ENCODE measurements around the gene POLR2A. TPM values are rescaled to one million over a fixed set of nuclear protein-coding genes. Genes with fewer than 3 reads are reported as not detected.
"Not testable (repeated sequence)": the region's sequence is repeated elsewhere in the genome, so short reads cannot be mapped to it uniquely, and the experiment has no call there.

POLR2A gene
- total RNA-seq, 1 donor from 2014 or later, result 105 TPM

DNA sequence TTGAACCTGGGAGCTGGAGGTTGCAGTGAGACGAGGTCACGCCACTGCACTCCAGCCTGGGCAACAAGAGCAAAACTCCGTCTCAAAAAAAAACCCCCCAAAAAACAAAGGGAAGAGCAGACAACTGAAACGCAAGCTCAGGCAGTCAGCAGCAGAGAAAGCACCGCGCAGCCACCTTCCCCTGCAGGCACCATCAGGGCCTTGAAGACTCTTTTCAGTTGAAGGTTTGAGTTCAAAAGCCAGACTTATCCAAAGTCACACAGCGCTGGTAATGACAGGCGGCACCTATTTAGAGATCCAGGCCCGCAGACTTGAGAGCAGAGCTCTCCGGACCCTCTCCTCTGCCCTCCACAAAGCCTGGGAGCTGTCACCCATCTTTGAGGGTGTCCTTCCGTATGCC, 15.9 kb upstream of the POLR2A start:
- TF ChIP-seq, protein P1, sequence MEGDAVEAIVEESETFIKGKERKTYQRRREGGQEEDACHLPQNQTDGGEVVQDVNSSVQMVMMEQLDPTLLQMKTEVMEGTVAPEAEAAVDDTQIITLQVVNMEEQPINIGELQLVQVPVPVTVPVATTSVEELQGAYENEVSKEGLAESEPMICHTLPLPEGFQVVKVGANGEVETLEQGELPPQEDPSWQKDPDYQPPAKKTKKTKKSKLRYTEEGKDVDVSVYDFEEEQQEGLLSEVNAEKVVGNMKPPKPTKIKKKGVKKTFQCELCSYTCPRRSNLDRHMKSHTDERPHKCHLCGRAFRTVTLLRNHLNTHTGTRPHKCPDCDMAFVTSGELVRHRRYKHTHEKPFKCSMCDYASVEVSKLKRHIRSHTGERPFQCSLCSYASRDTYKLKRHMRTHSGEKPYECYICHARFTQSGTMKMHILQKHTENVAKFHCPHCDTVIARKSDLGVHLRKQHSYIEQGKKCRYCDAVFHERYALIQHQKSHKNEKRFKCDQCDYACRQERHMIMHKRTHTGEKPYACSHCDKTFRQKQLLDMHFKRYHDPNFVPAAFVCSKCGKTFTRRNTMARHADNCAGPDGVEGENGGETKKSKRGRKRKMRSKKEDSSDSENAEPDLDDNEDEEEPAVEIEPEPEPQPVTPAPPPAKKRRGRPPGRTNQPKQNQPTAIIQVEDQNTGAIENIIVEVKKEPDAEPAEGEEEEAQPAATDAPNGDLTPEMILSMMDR (IDR thresholded peaks at IDR 0.05), result no peak
- H3K36me3 ChIP-seq, result peaks cover 27% of the 10 kb centered on the region
- ATAC-seq (no peak), DNase-seq (no peak)
- no peak overlapping the region for H3K4me3 ChIP-seq
- no peak overlapping the region for H3K27ac ChIP-seq
- H3K4me1 ChIP-seq, result peaks cover 17% of the 10 kb centered on the region
- no peaks in the 10 kb centered on the region for H3K27me3 ChIP-seq
- intact Hi-C loops (cut with DNase I), result no loop called here
- H3K9me3 ChIP-seq, result no peaks in the 10 kb centered on the region

DNA sequence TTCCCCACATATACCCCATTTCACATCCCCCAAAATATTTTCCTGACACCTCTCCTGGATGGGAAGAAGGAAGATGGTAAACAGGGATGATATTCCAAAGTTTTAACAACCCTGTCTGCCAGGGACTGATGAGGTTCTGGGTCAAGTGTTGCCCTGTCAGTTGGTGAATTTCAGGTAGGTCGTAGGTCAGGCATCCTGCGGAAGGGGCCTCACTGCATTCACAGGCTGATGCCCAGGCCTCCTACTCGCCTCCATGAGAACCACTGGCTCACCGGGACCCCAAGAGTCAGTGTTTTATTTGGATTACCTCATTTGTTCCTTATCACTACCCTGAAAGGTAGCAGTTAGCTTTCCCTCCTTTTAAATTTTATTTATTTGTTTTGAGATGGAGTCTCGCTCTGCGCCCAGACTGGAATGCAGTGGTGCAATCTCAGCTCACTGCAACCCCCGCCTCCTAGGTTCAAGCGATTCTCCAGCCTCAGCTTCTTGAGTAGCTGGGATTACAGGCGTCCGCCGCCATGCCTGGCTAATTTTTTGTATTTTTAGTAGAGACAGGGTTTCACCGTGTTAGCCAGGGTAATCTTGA, 15.3 kb upstream of the POLR2A start:
- Histone ChIP-seq H3K36me3 (peaks cover 21% of the 10 kb centered on the region), H3K27ac (peak overlapping the region; percentile 51), H3K9me3 (no peaks in the 10 kb centered on the region), H3K4me3 (no peak overlapping the region), H3K4me1 (peaks cover 17% of the 10 kb centered on the region), H3K27me3 (no peaks in the 10 kb centered on the region)
- DNase-seq, result no peak
- intact Hi-C loops (cut with DNase I), result no loop called here
- no peak for ATAC-seq
- TF ChIP-seq, protein P1 (IDR thresholded peaks at IDR 0.05), result no peak

DNA sequence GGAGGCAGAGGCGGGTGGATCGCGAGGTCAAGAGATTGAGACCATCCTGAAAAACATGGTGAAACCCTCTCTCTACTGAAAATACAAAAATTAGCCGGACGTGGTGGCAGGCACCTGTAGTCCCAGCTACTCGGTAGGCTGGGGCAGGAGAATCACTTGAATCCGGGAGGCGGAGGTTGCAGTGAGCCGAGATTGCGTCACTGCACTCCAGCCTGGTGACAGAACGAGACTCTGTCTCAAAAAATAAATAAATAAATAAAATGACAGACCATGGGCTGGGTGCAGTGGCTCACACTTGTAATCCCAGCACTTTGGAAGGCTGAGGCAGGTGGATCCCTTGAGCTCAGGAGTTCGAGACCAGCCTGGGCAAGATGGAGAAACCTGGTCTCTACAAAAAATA, 14.3 kb upstream of the POLR2A start:
- H3K4me3 ChIP-seq, result not testable (repeated sequence)
- H3K4me1 ChIP-seq, result peaks cover 21% of the 10 kb centered on the region

DNA sequence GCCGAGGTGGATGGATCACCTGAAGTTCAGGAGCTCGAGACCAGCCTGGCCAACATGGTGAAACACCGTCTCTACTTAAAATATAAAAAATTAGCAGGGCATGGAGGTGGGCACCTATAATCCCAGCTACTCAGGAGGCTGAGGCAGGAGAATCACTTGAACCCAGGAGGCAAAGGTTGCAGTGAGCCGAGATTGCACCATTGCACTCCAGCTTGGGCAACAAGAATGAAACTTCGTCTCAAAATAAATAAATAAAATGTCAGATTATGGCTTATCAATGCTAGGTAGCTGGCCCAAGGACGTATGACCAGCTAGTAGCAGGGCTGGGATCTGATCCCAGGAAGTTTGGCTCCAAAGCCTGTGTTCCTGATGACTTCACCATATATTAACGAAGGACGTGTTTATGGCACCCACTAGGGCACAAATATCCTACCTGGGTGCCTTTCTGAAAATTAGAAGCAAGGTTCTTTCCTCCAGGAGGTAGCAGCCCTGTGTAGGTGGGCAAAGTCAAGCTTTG, 13.7 kb upstream of the POLR2A start:
- H3K27me3 ChIP-seq; DNase-seq; H3K4me3 ChIP-seq; H3K36me3 ChIP-seq; intact Hi-C loops (cut with DNase I); ATAC-seq; H3K27ac ChIP-seq; H3K9me3 ChIP-seq: not testable (repeated sequence)
- H3K4me1 ChIP-seq, result peaks cover 28% of the 10 kb centered on the region

More for the DNA sequence above, 14.3 kb upstream of the POLR2A start:
- H3K36me3 ChIP-seq, result peaks cover 13% of the 10 kb centered on the region
- H3K27me3 ChIP-seq; intact Hi-C loops (cut with DNase I); DNase-seq; H3K27ac ChIP-seq; ATAC-seq; H3K9me3 ChIP-seq: not testable (repeated sequence)

DNA sequence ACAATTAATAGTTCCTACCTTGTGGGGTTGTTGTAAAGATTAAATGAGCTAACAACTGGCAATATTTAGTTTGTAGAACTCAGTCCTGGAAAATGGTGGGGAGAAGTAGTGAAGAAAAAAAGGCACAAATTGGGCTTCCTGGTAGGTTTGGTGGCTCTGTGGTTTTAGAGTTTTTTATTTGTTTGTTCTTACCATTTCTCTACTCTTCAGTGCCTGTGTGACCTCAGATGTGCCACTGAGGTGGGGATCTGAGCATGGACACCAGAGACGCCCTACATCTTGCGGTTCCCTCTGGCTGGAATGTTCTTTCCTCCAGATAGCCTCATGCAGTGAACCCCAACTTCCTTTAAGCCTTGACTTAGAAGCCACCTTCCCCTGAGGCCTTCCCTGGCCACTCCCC, 12.4 kb upstream of the POLR2A start:
- Histone ChIP-seq H3K27ac (peak overlapping the region; percentile 12), H3K9me3 (no peaks in the 10 kb centered on the region), H3K36me3 (no peaks in the 10 kb centered on the region), H3K27me3 (no peaks in the 10 kb centered on the region), H3K4me3 (no peak overlapping the region), H3K4me1 (peaks cover 40% of the 10 kb centered on the region)
- TF ChIP-seq, protein P1 (IDR thresholded peaks at IDR 0.05), result no peak
- ATAC-seq, result no peak
- intact Hi-C loops (cut with DNase I), result no loop called here
- no peak for DNase-seq

DNA sequence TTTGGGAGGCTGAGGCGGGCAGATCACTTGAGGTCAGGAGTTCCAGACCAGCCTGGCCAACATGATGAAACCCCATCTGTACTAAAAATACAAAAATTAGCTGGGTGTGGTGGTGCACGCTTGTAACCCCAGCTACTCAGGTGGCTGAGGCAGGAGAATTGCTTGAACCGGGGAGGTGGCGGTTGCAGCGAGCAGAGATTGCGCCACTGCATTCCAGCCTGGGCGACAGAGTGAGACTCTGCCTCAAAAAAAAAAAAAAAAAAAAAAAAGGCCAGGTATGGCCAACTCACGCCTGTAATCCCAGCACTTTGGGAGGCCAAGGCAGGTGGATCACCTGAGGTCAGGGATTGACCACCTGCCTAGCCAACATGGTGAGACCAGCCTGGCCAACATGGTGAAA, 9.4 kb upstream of the POLR2A start:
- H3K9me3 ChIP-seq; intact Hi-C loops (cut with DNase I); H3K4me3 ChIP-seq; H3K27me3 ChIP-seq; ATAC-seq; H3K36me3 ChIP-seq: not testable (repeated sequence)
- peaks cover 42% of the 10 kb centered on the region for H3K4me1 ChIP-seq
- H3K27ac ChIP-seq, result peak overlapping the region; percentile 99
- DNase-seq, result peak; percentile 84

DNA sequence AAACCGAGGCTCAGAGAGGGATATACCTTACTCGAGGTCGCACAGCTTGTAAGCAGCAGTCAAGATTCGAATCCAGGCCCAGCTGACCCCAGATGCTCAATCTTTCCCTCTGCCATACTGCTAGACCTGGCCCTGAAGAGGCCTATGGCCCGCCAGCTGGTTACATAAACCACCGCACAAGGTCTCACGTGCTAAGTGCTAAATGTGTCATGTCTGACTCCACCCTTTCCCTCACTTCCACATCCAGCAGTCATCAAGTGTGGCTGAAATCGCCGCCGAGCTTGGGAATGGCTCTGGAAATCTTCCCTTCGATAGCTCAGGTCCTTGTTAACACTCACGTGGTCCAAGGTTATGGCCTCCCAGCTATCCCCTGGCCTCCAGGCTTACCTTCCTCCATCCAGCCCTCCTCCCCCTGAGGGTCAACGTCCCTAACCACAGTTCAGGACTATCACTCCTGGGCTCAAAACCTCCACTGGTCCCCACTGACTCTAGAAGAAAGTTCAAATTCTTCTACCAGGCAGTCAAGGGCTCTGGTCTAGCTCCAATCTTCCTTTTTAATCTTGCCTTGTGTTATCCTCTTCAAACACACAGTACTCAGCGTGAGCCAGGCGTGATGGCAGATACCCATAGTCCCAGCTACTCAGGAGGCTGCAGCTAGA, 8.3 kb upstream of the POLR2A start:
- DNase-seq (no peak), ATAC-seq (peak; percentile 35)
- Histone ChIP-seq H3K27ac (peak overlapping the region; percentile 99), H3K27me3 (no peaks in the 10 kb centered on the region), H3K36me3 (no peaks in the 10 kb centered on the region), H3K9me3 (no peaks in the 10 kb centered on the region), H3K4me3 (no peak overlapping the region), H3K4me1 (peaks cover 45% of the 10 kb centered on the region)
- intact Hi-C loops (cut with DNase I), result no loop called here
- TF ChIP-seq, protein P1 (IDR thresholded peaks at IDR 0.05), result no peak
